AG09309 (cell line): ENCODE results near the gene PDCL3.

Source experiments
- DNase-seq: peaks from one replicate; pipeline ENCODE4 v3.0.0-alpha.2; 2010; ENCODE audit warnings: low read depth
- H3K4me3 ChIP-seq: 2 replicates; pipeline ENCODE4 v1.5.1; 2011; ENCODE audit warnings: mild to moderate bottlenecking, low read depth, low read length, moderate library complexity; ENCODE audit not compliant: control insufficient read depth
- TF ChIP-seq, protein P1 (sequence below): IDR thresholded peaks from 2 replicates; pipeline ENCODE4 v1.5.1; 2011; ENCODE audit warnings: mild to moderate bottlenecking, low read depth, low read length, inconsistent platforms; ENCODE audit not compliant: insufficient read depth, control insufficient read depth; ENCODE audit errors: missing control alignments

Gene PDCL3

DNA sequence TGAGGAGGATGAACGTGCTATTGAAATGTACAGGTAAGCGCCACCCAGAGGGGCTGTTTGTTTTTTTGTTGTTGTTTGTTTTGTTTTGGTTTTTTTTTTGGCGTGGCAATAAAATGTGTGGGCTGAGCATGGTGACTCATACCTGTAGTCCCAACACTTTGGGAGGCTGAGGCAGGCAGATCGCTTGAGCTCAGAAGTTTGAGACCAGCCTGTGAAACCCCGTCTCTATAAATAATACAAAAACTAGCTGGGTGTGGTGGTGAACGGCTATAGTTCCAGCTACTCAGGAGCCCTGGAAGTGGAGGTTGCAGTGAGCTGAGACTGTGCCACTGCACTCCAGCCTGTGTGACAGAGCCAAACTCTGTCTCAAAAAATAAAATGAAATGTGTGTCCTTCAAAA is 6.2 kb downstream of the PDCL3 start:
- TF ChIP-seq, protein P1, sequence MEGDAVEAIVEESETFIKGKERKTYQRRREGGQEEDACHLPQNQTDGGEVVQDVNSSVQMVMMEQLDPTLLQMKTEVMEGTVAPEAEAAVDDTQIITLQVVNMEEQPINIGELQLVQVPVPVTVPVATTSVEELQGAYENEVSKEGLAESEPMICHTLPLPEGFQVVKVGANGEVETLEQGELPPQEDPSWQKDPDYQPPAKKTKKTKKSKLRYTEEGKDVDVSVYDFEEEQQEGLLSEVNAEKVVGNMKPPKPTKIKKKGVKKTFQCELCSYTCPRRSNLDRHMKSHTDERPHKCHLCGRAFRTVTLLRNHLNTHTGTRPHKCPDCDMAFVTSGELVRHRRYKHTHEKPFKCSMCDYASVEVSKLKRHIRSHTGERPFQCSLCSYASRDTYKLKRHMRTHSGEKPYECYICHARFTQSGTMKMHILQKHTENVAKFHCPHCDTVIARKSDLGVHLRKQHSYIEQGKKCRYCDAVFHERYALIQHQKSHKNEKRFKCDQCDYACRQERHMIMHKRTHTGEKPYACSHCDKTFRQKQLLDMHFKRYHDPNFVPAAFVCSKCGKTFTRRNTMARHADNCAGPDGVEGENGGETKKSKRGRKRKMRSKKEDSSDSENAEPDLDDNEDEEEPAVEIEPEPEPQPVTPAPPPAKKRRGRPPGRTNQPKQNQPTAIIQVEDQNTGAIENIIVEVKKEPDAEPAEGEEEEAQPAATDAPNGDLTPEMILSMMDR: no peak
- no peak for DNase-seq
- no peak overlapping the region for H3K4me3 ChIP-seq

DNA sequence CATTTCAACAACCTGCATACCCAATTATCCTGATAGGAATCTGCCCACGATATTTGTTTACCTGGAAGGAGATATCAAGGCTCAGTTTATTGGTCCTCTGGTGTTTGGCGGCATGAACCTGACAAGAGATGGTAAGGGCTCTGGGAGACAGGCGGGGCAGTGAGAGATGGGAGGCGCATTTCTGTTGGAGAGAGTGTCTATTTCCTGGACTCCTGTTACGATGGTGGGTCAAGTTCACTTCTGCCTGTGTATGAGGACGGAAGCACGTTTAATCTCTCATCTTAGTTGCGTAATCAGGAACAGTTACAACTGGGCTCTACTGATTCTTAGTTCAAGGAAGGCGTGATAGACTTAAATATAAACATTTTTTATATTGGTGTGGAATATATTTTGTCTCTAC is 8.9 kb downstream of the PDCL3 start:
- no peak for DNase-seq
- TF ChIP-seq, protein P1: no peak
- no peak overlapping the region for H3K4me3 ChIP-seq

DNA sequence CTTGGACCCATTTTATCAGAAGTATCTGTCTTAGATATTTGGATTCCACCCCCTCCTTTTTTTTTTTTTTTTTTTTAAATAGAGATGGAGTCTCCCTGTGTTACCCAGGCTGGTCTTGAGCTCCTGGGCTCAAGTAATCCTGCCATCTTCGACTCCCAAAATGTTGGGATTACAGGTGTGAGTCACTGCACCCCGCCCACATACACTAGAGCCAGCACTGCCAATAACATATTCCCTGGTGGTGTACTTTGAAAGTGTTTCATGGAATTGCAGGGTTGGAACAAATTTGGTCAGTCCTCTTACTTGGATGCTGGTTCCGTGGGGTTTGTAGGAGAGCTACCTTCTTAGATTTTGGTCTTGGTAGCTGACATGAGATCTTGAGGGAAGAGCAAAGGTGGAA is 15.0 kb downstream of the PDCL3 start:
- DNase-seq: no peak
- H3K4me3 ChIP-seq: no peak overlapping the region
- TF ChIP-seq, protein P1: no peak

DNA sequence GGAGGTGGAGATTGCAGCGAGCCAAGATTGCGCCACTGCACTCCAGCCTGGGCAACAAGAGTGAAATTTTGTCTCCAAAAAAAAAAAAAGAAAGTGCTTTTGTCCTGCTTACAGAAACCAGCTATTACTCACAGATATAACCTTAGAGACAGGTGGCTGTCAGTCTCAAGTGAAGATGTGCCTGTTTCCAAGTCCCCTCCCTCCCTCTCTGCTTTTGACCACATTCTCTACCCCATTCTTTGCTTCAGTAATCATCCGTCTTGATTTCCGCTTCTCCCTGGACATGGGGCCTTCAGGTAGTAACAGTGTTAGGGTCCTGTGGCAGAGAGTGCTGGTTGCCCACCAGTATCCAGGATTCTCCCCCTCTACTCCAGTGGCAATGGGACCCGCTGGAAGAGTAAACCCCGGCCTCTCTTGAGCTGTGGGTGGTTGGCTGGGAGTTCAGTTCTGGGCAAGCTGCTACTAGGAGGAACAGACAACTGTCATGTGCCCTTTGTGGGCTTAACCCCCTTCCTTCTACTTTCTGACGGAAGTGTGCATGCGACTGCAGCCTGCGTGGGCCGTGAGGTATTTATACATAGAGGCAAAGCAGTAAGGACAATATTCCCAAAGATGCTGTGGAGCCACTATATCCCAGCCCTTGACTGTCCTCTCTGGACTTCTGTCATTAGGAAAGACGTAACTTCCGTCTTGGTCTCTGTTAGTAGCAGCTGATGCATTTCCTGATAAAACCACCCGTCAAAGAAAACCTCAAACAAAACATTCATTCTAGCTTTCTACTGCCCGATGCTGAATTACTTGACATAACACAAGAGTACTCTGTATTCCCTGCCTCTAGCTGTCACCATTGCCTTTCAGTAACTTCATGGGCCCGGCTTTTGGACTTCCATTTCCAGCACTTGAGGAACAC is 17.8 kb downstream of the PDCL3 start:
- TF ChIP-seq, protein P1: no peak
- no peak for DNase-seq
- no peak overlapping the region for H3K4me3 ChIP-seq

DNA sequence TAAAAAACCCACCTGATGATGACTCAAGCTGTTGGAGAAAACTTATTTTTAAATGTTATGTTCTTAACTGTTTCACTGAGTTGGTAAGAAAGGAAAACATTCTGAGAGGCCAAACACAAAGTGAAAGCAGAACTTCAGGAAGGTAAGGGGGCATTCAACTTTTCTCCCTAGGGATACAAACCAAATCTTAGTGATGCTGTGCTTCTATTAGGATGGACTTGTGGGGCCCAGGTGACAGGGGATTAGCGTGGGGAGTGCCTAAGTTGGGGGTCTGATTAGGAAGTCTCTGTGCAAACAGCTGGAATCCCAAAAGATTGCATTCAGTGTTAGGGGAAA is 18.5 kb downstream of the PDCL3 start:
- DNase-seq: no peak
- no peak overlapping the region for H3K4me3 ChIP-seq
- TF ChIP-seq, protein P1: no peak

DNA sequence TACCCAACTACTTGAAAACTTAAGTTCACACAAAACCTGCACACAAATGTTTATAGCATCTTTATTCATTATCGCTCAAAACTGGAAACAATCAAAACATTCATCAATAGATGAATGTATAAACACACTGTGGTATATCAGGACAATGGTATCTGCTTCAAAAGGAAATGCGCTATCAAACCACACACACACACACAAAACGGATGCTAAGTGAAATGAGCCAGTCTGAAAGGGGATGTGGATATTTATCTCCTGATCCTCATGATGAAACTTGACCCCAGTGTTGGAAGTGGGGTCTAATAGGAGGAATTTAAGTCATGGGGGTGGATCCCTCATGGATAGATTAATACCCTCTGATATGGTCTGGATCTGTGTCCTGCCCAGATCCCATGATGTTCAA is 22.0 kb downstream of the PDCL3 start:
- H3K4me3 ChIP-seq: no peak overlapping the region
- TF ChIP-seq, protein P1: no peak
- no peak for DNase-seq
